ENCODE measurements around the gene BRD4. TPM values are rescaled to one million over a fixed set of nuclear protein-coding genes. Genes with fewer than 3 reads are reported as not detected.

Gene BRD4
- total RNA-seq, 2 experiments from 2014 or later, result 33.6 to 143 TPM

DNA sequence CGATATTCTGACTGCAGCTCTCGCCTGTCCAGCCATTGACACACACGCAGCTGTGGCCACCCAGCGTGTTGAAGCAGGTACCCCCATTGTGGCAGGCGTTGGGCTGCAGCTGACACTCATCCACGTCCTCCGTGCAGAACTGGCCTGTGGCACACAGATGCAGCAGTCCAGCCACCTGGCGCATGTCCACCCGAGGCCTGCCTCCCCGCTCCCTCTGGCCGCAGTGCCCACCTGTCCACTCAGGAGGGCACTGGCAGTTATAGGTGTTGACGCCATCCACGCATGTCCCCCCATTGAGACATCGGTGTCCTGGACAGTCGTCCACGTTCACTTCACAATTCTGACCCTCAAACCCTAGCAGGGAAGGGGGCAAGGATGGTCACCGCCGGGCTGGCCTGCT lies 140.8 kb downstream of the BRD4 start:
- CTCF ChIA-PET (ENCODE audit: unreplicated experiment), result no interaction called here
- Histone ChIP-seq H3K27ac (ENCODE audit: low read depth, low read length, poor library complexity, severe bottlenecking) (no peak overlapping the region), H3K9me2 (ENCODE audit: insufficient read depth, low read length) (no peaks in the 10 kb centered on the region), H3K4me2 (ENCODE audit: low read length) (no peak overlapping the region), H3K4me1 (ENCODE audit: insufficient read depth, low read length, poor library complexity, severe bottlenecking) (peaks cover 5% of the 10 kb centered on the region), H3K4me3 (ENCODE audit: low read depth, low read length, poor library complexity, severe bottlenecking) (no peak overlapping the region), H4K20me1 (ENCODE audit: insufficient read depth, low read length) (no peaks in the 10 kb centered on the region), H3K36me3 (ENCODE audit: insufficient read depth, low read length) (no peaks in the 10 kb centered on the region), H3K79me2 (ENCODE audit: insufficient read depth, low read depth, low read length) (no peaks in the 10 kb centered on the region), H3K9me3 (ENCODE audit: low read length) (no peaks in the 10 kb centered on the region), H2AFZ (ENCODE audit: low read length) (no peak overlapping the region)
- no peak for DNase-seq (ENCODE audit: low spot score)
- no TSS peak for BruUV-seq (replicated peaks)
- POLR2A ChIA-PET, result no interaction called here
- intact Hi-C loops (cut with micrococcal nuclease; ENCODE audit: unreplicated experiment), result no loop called here
- TF ChIP-seq, protein P1, sequence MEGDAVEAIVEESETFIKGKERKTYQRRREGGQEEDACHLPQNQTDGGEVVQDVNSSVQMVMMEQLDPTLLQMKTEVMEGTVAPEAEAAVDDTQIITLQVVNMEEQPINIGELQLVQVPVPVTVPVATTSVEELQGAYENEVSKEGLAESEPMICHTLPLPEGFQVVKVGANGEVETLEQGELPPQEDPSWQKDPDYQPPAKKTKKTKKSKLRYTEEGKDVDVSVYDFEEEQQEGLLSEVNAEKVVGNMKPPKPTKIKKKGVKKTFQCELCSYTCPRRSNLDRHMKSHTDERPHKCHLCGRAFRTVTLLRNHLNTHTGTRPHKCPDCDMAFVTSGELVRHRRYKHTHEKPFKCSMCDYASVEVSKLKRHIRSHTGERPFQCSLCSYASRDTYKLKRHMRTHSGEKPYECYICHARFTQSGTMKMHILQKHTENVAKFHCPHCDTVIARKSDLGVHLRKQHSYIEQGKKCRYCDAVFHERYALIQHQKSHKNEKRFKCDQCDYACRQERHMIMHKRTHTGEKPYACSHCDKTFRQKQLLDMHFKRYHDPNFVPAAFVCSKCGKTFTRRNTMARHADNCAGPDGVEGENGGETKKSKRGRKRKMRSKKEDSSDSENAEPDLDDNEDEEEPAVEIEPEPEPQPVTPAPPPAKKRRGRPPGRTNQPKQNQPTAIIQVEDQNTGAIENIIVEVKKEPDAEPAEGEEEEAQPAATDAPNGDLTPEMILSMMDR (conservative IDR thresholded peaks at IDR 0.05; ENCODE audit: low read length), result no peak

DNA sequence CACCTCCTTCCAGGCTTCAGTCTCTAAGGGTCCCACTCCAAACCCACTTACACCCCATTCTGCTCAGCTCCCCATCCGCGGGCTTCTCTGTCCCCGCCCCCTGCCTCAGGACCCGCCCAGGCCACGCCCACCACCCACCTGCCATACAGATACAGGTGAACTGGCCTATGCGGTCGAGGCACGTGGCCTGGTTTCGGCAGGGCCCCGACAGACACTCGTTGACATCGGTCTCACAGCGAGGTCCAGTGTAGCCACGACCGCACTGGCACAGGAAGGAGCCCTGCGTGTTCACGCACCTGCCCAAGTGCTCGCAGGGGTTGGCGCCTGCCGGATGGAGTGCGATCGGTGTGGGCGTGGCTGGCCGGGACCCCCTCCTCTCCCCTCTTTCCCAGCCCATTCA lies 143.5 kb downstream of the BRD4 start:
- ChIA-PET CTCF (ENCODE audit: unreplicated experiment) (no interaction called here), POLR2A (no interaction called here)
- Histone ChIP-seq H4K20me1 (ENCODE audit: insufficient read depth, low read length) (no peaks in the 10 kb centered on the region), H3K9me3 (ENCODE audit: low read length) (no peaks in the 10 kb centered on the region), H3K27ac (ENCODE audit: low read depth, low read length, poor library complexity, severe bottlenecking) (no peak overlapping the region), H3K4me2 (ENCODE audit: low read length) (no peak overlapping the region), H2AFZ (ENCODE audit: low read length) (no peak overlapping the region), H3K9me2 (ENCODE audit: insufficient read depth, low read length) (no peaks in the 10 kb centered on the region), H3K36me3 (ENCODE audit: insufficient read depth, low read length) (no peaks in the 10 kb centered on the region), H3K4me3 (ENCODE audit: low read depth, low read length, poor library complexity, severe bottlenecking) (no peak overlapping the region), H3K4me1 (ENCODE audit: insufficient read depth, low read length, poor library complexity, severe bottlenecking) (peaks cover 8% of the 10 kb centered on the region), H3K79me2 (ENCODE audit: insufficient read depth, low read depth, low read length) (no peaks in the 10 kb centered on the region)
- no peak for DNase-seq (ENCODE audit: low spot score)
- intact Hi-C loops (cut with micrococcal nuclease; ENCODE audit: unreplicated experiment), result no loop called here
- no TSS peak for BruUV-seq (replicated peaks)
- TF ChIP-seq EZH2phosphoT487 (IDR thresholded peaks at IDR 0.05; ENCODE audit: borderline replicate concordance, low read depth, low read length), result no peak
- TF ChIP-seq, protein P1 (conservative IDR thresholded peaks at IDR 0.05; ENCODE audit: low read length), result no peak

DNA sequence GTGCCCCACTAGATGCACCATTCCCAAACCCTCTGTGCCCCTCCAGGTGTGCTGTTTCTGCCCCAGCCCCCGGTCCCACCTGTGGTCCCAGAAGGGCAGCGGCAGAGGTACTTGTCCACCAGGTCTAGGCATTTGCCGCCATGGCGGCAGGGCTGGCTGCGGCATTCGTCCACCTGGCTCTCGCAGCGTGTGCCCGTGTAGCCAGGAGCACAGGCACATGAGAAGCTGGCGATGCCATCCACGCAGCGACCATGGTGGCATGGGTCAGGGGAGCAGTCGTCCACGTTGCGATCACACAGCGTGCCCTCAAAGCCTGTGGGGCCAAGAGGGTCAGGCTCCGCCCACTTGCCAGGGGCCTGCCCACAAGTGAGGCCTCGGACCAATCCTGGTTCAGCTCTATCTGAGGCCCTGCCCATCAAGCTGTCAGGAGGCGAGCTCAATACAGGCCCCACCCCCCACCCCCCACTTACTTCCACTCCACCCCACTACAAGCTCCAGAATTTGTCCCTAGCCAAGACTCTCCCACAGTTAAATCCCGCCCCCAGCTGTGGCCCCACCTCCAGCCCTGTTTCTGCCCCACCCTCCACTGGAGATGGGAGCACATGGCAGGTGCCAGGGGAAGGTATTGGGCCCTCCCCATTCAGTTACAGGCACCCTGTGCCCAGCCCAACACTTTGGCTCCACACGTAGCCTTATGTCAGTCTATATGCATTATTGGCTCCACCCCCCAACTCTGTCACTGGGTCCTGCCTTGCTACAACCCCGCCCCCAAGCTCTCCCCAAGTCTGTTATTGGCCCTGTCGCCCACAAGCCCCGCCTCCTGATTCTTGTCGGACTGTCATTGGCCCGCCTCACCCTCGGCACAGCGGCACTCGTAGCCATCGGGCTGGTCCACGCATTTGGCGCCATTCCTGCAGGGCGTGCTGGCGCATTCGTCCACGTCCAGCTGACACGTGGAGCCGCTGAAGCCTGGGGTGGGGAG lies 145.0 kb downstream of the BRD4 start:
- no peaks in the 10 kb centered on the region for H3K36me3 ChIP-seq (ENCODE audit: insufficient read depth, low read length)
- H2AFZ ChIP-seq (ENCODE audit: low read length), result no peak overlapping the region
- DNase-seq (ENCODE audit: low spot score), result peak; percentile 18
- no peak overlapping the region for H3K4me2 ChIP-seq (ENCODE audit: low read length)
- H3K4me1 ChIP-seq (ENCODE audit: insufficient read depth, low read length, poor library complexity, severe bottlenecking), result peaks cover 8% of the 10 kb centered on the region
- H3K4me3 ChIP-seq (ENCODE audit: low read depth, low read length, poor library complexity, severe bottlenecking), result no peak overlapping the region
- H4K20me1 ChIP-seq (ENCODE audit: insufficient read depth, low read length), result no peaks in the 10 kb centered on the region
- no peak overlapping the region for H3K27ac ChIP-seq (ENCODE audit: low read depth, low read length, poor library complexity, severe bottlenecking)
- ChIA-PET POLR2A (no interaction called here), CTCF (ENCODE audit: unreplicated experiment) (no interaction called here)
- no TSS peak for BruUV-seq (replicated peaks)
- intact Hi-C loops (cut with micrococcal nuclease; ENCODE audit: unreplicated experiment), result no loop called here
- TF ChIP-seq, protein P1 (conservative IDR thresholded peaks at IDR 0.05; ENCODE audit: low read length), result no peak
- no peak for TF ChIP-seq EZH2phosphoT487 (IDR thresholded peaks at IDR 0.05; ENCODE audit: borderline replicate concordance, low read depth, low read length)
- no peaks in the 10 kb centered on the region for H3K9me2 ChIP-seq (ENCODE audit: insufficient read depth, low read length)
- H3K9me3 ChIP-seq (ENCODE audit: low read length), result no peaks in the 10 kb centered on the region
- H3K79me2 ChIP-seq (ENCODE audit: insufficient read depth, low read depth, low read length), result no peaks in the 10 kb centered on the region

Measured in OCI-LY7 (cell line).